GM12875 (cell line): ENCODE results near the gene TOM1L2.

Source experiments
- H3K4me3 ChIP-seq: one replicate; pipeline ENCODE4 v1.5.1; 2011; ENCODE audit warnings: low read depth, low read length, control low read depth
- CTCF ChIP-seq: IDR thresholded peaks from 2 replicates; pipeline ENCODE4 v1.5.1; 2011; ENCODE audit warnings: low read depth, mild to moderate bottlenecking, control low read depth, inconsistent platforms, low read length, moderate library complexity, borderline replicate concordance; ENCODE audit not compliant: insufficient read depth

The TOM1L2 gene

GRCh38 chr17:17900615-17901520, 71.3 kb downstream of the TOM1L2 start:
- no peak for TF ChIP-seq CTCF

GRCh38 chr17:17899486-17899885, 72.7 kb downstream of the TOM1L2 start:
- H3K4me3 ChIP-seq, result no peak overlapping the region
- TF ChIP-seq CTCF, result no peak

More at GRCh38 chr17:17900615-17901520, 71.3 kb downstream of the TOM1L2 start:
- no peak overlapping the region for H3K4me3 ChIP-seq

GRCh38 chr17:17898673-17899072, 73.5 kb downstream of the TOM1L2 start:
- TF ChIP-seq CTCF, result no peak
- no peak overlapping the region for H3K4me3 ChIP-seq

GRCh38 chr17:17897442-17897841, 74.8 kb downstream of the TOM1L2 start:
- TF ChIP-seq CTCF, result no peak
- H3K4me3 ChIP-seq, result no peak overlapping the region

- no peak overlapping the region for H3K4me3 ChIP-seq
- no peak for TF ChIP-seq CTCF
These were observed 75.5 kb downstream of the TOM1L2 start for GRCh38 chr17:17896746-17897145.

GRCh38 chr17:17893801-17894644, 78.2 kb downstream of the TOM1L2 start:
- no peak overlapping the region for H3K4me3 ChIP-seq
- TF ChIP-seq CTCF, result no peak
